Neural progenitor cell (in vitro differentiated cells): ENCODE measurements around the gene DEPDC1.

Experiments used
- CTCF ChIP-seq: fragments of 200-600 bp; sonication (generic); IDR thresholded peaks from 2 replicates; pipeline ENCODE4 v1.5.1; 2017; ENCODE audit warnings: antibody characterized with exemption, mild to moderate bottlenecking
- EZH2 ChIP-seq: fragments of 200-600 bp; sonication (generic); IDR thresholded peaks from 2 replicates; pipeline ENCODE4 v1.6.1; 2017; ENCODE audit warnings: antibody characterized with exemption, mild to moderate bottlenecking, moderate library complexity

GRCh38 chr1:68506386-68506785 is 9.5 kb upstream of the DEPDC1 start:
- TF ChIP-seq CTCF (no peak), EZH2 (no peak)
